CD4-positive, alpha-beta T cell treated with Interleukin-15 for 1 hour (primary cell): ENCODE results near the gene PHLDB1.
"Not testable (repeated sequence)": the region's sequence is repeated elsewhere in the genome, so short reads cannot be mapped to it uniquely, and the experiment has no call there.

Source experiments
- DNase-seq: peaks from one replicate; pipeline ENCODE4 v3.0.0-alpha.2; 2020

PHLDB1 gene

DNA sequence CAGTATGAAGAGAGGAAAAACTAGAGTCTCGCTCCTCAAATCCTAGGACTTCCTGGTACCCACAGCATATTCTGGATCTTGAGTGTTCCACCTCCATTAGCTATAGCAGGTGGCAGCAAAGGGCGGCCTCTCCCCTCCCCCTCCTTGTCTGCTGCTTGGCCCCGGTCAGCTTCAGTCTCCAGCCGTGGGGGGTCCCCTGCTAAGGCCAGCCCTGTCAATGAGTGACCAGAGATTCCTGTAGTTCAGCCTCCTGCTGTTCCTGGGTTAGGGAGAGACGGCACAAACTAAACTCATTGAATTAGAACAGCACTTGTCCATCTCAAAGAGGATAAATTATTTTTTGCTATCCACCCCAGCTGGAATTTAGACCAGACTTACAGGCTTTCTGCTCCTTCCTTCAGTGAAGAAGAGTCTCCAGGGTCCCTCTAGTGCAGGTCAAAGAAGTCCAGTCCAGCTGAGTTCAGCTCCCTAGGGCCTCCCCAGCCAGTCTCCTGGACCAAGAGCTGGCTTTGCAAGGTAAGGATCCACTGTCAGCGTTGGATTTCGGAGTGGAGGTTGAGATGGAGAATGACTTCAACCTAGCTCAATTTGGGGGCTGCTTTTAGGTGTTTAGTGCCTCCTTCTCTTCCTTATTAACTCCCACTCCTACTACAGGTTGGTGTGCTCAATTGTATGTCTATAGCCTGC, 1.1 kb upstream of the PHLDB1 start:
- no peak for DNase-seq

DNA sequence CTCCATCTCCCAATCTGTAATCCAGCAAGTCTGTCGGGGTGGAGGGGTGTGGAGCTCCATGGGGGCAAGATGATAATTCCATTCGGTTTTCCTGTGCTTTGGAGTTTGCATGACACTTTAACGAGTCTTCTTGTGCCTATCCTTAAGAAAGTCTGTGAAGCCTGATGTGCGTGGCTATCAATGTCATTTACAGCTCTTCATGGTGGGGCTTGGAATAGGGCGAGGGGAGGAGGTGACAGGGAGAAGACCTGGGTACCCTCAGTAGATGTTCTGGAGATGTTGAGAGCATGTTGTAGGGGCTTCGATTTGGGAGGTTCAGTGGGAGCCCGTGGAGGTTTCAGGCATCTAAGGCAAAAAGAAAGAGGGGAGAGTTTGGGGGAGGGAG, 579 bp upstream of the PHLDB1 start:
- DNase-seq = no peak

DNA sequence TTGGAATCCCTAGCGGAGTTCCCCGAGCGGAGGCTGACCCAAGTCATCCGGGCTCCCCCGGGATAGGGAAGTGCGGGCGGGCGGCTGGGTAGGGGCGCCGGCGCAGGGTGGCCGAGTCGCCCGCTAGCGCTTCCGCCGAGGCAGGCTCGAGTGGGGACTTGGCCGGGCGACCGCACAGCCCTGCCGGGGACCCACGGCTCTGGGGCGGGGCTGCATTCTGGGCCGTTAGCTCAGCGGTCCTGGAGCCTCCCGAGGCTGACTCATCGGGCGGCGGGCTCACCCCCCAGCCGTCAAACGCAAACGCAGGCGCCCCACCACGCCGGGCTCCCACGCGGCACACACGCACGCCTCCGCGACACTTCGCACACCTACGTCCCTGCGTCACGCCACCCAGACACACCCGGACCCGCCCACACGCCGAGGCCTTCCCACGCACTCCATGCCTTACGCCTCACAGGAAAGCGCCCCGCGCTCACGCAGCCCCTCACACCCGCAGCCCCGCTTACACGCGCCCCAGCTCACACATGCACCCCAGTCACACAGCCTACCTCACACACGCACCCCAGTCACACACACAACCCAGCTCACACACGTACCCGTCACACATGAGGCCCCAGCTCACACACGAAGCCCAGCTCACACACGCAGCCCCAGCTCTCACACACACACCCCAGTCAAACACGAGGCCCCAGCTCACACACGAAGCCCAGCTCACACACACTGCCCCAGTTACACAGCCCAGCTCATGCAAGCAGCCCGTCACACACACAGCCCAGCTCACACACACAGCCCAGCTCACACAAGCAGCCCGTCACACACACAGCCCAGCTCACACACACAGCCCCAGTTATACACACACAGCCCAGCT, 1.2 kb downstream of the PHLDB1 start:
- DNase-seq = peak; percentile 91

DNA sequence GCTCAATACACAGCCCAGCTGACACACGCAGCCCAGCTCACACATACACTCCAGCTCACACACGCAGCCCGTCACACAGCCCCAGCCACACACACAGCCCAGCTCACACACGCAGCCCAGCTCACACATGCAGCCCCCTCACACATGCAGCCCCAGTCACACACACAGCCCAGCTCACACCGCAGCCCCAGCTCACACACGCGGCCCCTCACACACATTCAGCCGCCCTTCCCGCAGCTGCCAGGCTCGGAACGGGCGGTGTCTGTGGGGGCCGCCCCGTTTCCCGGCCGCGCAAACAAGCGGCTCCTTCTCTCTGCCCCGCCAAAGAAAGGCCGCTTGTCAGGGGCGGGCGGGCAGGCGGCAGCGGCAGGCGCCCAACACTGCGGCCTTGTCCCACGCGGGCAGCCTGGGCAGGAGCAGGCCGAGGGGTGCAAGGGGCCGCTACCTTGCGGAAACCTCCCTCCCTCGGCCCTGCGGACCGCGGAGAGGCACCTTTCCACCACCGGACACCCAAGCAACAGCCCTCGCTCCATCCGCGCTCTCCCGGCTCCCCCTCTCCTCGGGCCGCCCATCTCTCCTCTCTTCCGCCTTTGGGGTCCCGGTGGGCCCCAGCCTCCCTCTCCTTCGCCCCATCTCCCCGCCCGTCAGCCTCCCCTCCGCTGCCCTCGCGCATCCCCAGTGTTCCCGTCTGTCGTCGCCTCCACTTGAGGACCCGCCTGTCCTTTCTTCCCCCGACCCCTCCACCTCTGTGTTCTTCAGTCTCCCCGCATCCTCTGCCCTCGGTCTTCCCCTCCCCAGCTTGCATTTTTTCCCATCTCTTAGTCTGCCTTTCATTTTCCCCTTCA, 2.2 kb downstream of the PHLDB1 start:
- peak; percentile 30 for DNase-seq

DNA sequence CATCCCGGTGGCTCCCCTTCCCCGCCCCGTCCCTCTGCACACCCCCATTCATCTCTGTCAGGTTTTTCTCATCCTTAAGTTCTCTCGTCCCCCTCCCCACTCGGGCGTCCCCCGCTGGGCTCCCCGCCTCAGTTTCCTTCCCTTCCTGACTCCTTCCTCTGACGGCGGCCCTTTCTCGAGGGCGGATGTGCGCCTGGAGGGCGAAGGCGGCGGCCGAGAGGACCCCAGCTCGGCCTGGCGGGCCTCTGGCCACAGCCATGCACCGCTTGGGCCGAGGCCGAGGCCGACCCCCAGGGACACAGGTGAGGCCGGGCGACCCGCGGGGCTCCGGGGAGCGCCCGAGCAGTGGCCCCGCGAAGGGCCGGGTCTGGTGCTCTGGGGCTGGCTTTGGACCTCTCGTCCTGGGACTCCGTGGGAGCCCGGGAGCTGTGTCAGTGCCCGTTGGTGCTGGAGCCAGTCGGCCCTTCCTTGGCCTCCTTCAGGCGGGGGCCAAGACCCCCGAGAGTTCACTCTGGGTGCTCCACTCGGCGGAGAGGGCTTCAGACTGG, 2.9 kb downstream of the PHLDB1 start:
- no peak for DNase-seq

DNA sequence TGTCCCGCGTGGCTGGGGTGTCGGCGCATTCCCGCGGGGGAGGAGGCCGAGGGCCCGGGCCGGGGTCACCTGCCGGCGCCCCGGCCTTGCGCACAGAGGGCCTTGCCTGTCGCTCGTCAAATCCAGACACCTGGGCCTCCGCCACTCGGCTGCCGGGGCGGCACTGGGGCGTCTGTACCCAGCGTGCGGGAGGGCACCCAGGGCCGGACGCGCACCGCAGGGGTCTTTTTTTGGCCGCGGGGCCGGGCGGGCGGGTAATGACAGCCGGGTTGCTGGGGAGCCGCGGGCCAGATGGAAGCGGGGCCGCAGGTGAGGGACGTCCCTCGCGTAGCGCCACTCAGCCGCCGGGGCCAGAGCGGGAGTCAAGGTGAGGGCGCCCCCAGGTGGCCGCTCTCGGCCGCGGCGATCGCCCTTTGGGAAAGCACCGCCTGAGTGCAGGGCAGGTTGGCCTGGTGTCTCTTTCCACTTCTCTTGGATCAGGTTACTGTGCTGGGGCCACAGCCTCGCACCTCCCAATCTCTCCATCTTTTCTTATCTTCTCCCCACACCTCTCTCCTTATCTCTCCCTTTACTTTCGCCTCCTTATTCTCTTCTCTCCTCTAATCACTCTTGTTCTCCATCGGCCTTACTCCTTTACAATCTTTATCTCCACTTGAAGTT, 3.5 kb downstream of the PHLDB1 start:
- peak; percentile 81 for DNase-seq

DNA sequence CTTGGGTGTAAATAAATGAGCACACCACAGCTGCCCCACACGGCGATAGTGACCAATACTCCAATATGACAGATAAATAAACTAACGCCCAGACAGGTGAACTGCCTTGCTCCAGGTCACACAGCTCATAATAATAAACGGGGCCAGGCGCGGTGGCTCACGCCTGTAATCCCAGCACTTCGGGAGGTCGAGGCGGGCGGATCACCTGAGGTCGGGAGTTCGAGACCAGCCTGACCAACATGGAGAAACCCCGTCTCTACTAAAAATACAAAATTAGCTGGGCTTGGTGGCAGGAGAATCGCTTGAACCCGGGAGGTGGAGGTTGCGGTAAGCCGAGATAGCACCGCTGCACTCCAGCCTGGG, 4.0 kb downstream of the PHLDB1 start:
- DNase-seq = not testable (repeated sequence)

DNA sequence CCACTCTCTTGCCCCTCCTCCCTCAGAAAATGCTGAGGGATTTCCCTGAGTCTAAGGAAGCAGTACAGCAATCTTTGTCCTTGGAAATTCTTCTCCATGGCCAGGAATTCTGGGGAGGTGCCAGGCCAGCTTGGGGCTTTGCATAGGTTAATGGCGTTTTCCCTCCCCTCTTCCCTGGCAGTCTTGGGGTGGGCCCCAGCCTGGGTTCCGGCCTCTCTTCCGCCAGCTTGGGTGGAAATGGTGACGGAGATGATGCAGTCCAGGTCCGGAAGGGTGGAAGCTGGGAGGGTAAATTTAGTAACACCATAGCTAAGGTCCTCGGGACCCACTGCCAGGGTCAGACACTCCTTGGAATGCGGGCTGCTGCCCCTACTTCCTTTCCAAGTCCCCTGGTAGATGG, 5.0 kb downstream of the PHLDB1 start:
- DNase-seq = no peak

DNA sequence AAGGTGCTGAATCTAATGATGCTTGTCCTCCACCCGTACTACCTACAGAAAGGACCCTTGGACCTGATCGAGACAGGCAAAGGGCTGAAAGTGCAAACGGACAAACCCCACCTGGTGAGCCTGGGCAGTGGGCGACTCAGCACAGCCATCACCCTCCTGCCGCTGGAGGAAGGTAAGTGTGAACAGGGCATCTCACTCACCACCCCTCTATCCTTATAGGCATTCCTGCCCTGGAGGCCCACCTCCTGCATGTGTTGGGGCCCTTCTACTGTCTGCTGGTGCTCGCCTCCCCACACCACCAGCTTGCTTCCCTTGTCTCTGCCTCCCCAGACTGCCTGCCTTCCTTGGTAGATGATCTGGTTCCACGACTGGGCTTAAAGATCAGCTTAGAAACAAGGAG, 7.1 kb downstream of the PHLDB1 start:
- DNase-seq = no peak

DNA sequence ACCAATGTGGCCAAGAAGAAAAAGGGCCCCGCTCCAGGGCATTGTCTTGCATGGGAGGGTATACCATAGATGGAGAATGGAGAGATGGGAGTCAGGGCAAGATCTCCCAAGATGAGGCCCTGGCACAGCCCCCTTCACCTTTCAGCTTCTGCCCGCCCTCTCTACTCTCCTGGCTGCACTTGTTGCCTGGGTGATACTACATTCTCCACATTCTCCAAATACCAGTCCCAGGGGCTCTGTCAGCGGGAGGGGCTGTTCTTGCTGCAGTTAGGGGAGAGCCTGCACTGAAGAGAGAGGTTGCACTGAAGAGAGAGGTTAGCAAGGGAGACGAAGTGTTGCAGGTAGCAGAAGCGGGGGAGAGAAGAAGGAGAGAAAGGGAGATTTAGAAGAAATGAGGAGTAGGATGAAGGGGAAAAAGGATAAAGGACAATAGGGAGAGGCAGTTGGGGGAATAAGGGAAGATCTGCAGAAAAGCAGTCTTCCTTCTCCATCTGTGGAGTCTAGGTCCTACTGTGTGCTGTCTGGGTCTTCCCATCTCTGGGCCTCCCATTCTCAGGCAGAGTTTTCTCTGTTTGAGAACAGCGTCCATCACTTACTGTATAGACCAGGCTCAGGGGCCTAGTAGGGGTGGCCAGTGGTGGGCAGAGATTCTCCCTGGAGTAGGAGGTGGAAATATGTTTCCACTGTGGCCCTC, 8.0 kb downstream of the PHLDB1 start:
- DNase-seq = no peak

DNA sequence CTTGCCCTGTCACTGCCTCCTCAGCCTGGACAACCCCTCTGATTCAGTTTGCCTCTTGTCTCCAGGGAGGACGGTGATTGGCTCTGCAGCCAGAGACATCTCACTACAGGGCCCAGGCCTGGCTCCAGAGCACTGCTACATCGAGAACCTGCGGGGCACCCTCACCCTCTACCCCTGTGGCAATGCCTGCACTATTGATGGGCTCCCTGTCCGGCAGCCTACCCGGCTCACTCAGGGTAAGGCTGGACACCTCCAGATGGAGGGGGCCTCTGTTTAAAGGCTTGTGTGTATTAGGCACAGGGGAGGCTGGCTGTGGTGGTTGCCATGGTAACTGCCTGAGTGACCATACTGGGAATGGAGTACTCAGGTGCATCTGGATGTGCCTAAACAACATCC, 8.6 kb downstream of the PHLDB1 start:
- DNase-seq = no peak

DNA sequence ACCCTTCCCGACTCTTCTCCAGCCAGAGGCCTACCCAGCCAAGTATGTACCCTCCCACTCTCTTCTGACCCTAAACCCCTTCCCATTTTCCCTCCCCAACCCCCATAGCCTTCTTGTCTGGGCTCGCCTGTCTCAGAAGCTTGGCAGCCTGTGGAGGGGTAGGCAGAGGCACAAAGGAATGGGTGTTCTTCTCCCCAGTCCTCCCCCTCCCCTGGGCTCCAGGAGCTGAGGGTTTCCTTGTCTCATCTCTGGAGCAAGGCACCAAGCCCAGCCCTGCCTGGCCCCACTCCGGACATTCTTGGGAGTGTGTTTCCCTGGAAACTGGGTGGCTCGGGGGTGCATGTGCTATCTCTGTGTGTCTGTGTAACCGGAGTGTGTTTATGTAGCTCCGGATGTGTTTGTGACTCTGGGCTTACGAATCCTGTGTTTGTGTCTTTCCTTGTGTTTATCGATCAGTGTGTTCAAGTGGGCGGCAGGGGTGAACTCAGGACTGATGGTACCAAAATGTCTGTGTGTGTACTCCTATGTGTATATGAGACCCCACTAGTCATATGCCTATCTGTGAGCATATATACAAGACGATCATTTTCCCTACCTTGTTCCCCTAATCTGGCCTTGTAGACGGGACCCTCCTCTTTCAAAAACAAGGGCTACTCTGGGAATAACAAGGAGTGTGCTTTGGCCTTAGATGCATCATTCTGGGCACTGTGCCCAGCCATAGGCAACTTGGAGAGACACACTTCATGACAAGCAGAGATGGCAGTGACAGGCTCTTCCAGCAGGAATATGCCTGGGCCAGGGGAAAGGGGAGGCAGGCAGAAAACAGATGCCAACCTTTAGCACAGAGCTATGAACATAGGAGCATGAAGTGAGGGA, 10.9 kb downstream of the PHLDB1 start:
- no peak for DNase-seq

DNA sequence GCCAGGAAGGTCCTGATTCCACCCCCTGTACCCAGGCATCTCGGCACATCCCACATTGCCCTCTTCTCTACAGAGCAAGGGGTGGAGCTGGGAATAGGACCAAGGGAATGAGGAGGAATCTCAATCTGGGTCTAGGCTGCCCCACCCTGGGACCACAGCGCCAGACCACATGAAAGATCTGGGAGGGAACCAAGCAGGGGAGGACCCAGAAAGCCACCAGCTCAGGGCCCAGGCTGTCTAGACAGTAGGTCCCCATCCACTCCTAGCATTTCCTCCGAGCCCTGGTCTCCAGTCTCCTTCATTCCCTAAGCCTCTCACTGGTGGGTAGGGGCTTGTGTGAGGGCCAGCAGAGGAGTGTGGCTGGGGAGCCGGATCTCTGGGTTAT, 11.6 kb downstream of the PHLDB1 start:
- DNase-seq = no peak

DNA sequence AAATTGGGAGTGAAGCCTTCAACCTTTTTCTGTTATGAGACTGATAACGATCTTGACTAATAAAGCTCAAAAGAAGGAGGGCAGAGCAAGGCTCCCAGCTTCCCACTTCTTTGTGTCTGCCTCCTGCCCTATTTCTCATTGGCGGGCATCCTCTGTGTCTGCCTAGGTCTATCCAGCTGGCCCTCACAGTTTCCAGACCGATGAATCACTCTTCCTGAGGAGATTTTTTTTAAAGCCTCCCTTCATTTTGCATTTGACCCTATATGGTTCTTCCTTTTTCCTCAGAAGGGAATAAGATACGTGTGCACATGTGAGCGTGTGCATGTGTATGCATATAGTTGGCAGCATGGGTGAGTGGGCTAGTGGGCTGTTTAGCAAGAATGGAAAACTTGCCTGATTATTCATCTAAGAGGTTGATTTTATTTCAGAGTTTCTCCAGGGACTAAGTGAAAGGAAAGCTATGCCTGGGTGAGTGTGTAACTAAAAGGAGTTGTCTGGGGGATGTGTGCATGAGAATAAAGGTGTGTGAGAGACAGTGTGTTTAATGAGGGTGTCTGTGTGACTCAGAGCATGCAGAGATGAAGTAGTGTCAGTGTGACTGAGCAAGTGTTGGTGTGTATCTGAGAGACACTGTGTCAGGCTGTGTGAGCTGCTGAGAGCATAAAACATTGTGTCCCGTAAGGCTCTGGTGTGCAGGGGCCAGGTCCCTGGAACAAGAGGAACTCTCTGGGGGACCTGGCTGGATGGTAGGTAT, 12.2 kb downstream of the PHLDB1 start:
- DNase-seq = no peak

DNA sequence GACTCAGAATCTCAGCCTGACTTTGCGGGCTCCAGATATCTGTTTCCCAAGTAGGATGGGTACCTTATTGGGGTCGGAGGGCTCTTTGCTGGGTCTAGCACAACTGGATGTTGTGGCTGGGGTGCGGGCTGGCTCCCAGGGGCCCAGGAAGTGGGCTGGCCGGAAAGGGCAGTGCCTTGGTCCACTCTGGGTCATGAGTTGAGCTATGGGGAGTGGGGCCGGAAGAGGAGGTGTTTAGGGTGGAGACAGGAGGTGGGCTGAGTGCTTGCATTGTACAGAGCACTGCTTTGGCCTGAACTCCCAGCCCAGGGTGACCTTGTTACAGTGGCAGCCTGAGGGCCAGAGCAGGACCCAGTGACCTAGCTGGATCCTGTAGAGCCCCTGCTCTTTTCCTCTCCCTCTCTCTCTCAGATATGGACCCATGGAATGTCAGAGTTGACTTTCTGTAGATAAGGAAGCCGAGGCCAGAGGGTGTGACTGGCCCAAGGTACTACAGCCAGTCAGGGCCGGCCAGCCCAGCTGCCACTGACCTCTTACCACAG, 13.2 kb downstream of the PHLDB1 start:
- DNase-seq = no peak

DNA sequence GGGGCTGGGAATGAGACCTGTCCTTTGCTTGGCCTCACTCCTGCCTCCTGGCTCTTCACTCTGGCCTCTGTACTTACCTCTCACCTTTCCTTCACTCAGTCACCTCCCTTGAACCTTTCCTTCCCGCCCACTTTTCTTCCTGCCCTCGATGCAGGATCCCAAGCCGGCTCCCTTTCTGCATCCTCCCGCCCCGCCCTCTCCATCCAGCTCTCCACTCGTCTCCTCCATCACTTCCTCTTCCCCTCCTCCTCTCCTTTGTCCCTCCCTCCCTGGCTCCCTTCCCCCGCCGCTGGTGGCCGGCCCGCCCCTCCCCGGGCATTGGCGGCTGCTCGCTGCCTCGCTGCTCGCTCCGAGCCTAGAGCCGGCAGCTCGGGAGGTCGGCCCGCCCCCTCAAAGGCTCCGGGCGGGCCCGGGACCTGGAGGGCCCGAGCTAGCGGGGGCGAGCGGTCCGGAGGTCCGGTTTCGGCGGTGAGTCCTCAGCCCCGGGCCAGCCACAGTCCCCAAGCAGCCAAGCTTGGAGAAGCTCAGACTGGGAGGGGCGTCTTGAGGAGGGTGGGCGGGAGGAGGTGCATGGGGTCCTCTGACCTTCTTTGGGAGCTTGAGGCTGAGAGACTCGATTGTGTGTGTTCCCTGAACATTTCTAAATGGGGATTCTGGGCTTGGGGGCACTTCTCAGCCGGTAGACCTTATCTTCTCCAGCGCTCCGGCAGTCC, 13.8 kb downstream of the PHLDB1 start:
- DNase-seq = no peak

DNA sequence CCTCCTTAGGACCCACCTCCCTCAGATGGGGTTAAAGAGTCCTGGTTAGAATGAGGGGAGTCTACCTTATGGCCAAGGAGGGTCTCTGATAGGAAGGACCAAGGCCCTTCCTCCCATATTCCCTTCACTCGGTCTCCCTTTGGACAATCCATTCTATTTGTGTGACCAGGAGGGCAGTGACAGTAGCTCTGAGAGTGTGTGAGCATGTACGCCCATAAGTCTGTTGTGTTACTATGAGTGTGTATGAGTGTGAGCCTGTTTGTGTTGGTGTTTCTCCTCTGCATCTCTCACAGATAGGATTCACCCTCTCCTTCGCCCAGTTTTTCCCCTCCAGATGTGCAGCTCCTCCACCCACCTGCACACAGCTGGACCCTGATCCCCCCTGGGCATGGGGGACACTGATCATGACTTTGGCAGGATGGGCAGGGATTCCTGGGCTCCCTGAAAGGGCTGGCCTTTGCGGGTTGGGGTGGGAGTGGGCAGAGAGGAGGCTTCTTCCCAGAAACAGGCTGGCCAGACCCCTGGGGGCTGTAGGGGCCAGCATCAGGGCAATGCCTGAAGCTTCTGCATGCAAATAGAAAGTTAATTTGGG, 14.5 kb downstream of the PHLDB1 start:
- DNase-seq = no peak

DNA sequence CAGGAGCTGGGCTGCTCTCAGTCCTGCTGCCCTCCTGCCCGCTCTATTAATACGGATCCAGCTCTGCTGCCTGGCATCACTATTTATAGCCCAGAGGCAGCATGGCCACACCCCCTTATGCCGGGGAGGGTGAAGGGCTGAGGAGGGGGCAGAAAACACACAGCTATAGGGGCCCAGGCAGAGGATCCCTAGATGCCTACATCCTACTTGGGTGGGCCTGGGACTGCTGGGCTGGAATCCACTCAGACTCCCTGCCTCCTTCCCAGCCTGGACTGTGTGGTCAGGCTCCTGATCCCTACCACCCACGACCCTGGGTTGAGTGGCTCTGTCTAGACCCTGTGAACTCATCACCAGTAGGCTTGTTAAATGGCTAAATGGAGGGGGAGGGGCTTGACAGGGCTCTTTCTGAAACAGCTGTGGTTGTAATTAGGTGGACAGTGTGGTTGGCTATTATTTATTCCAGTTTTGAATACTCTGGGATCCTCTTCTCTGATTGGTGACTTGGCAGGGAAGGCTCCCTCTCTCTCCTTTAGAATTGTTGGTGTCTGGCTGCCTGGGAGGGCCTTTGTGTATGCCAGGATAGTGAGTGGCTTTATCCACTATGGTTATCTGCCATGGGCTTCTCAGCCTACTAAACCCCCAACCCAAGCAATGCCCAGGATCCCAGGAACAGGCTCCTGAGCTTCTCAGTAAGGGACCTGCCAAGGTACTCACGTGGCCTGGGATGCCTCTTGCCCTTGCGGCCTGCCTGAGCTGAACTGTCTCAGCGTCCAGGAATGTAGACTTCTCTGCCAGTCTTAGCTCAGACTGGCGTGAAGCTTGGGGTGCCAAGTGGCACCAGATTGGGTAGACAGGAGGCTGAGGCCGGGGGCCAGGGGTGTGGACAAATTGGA, 15.2 kb downstream of the PHLDB1 start:
- no peak for DNase-seq
